Mesenchymal stem cell (in vitro differentiated cells and primary cell): Measurements from ENCODE around the gene STAMBP.
A peak's percentile ranks its signal among the peaks of the same experiment; 100 is the strongest.
"Not testable (repeated sequence)": the region's sequence is repeated elsewhere in the genome, so short reads cannot be mapped to it uniquely, and the experiment has no call there.

Source experiments
- DNase-seq: peaks from one replicate; pipeline ENCODE4 v3.0.0-alpha.2; 2013
- H2AFZ ChIP-seq: one replicate; pipeline ENCODE4 v1.6.1; 2013; ENCODE audit warnings: low read depth, mild to moderate bottlenecking, control low read depth, inconsistent platforms, low read length, moderate library complexity
- H2AK5ac ChIP-seq: 2 replicates; pipeline ENCODE4 v1.6.1; 2013; ENCODE audit warnings: low read length, moderate library complexity, mild to moderate bottlenecking, inconsistent platforms; ENCODE audit not compliant: severe bottlenecking
- H2BK120ac ChIP-seq: one replicate; pipeline ENCODE4 v1.6.1; 2013; ENCODE audit warnings: low read depth, mild to moderate bottlenecking, inconsistent platforms, low read length, moderate library complexity
- H2BK12ac ChIP-seq, 2 experiments: one replicate each; pipeline ENCODE4 v1.6.1; 2013; ENCODE audit warnings: inconsistent platforms in 2 of 2, low read length in 2 of 2, mild to moderate bottlenecking in 2 of 2, moderate library complexity in 2 of 2, control low read depth in 1 of 2
- H2BK15ac ChIP-seq: one replicate; pipeline ENCODE4 v1.6.1; 2013; ENCODE audit warnings: mild to moderate bottlenecking, low read depth, inconsistent platforms; ENCODE audit not compliant: poor library complexity, severe bottlenecking
- H2BK5ac ChIP-seq: 2 replicates; pipeline ENCODE4 v1.6.1; 2013; ENCODE audit warnings: low read depth, mild to moderate bottlenecking, low read length, control low read depth, inconsistent platforms; ENCODE audit not compliant: poor library complexity, severe bottlenecking
- H3K14ac ChIP-seq, 2 experiments: one replicate each; pipeline ENCODE4 v1.6.1; 2013; ENCODE audit warnings: inconsistent platforms in 2 of 2, low read length in 2 of 2, control low read depth in 1 of 2, mild to moderate bottlenecking in 1 of 2, moderate library complexity in 1 of 2
- H3K18ac ChIP-seq, 2 experiments: one replicate each; pipeline ENCODE4 v1.6.1; 2013; ENCODE audit warnings: inconsistent platforms in 2 of 2, low read length in 2 of 2, control low read depth in 1 of 2, low read depth in 1 of 2, mild to moderate bottlenecking in 1 of 2
- H3K23ac ChIP-seq, 2 experiments: one replicate each; pipeline ENCODE4 v1.6.1; 2013; ENCODE audit warnings: inconsistent platforms in 2 of 2, low read length in 2 of 2, mild to moderate bottlenecking in 2 of 2, moderate library complexity in 2 of 2, control low read depth in 1 of 2
- H3K27ac ChIP-seq: 2 replicates; pipeline ENCODE4 v1.5.1; 2013; ENCODE audit warnings: mild to moderate bottlenecking, moderate library complexity, low read length, control low read depth, inconsistent platforms; ENCODE audit not compliant: poor library complexity, severe bottlenecking
- H3K27me3 ChIP-seq, 2 experiments: 2 replicates each; pipeline versions ENCODE4 v1.6.1 to v1.7.0; 2013; ENCODE audit warnings: low read length in 2 of 2, mild to moderate bottlenecking in 2 of 2, moderate library complexity in 2 of 2, control low read depth in 1 of 2, inconsistent platforms in 1 of 2; ENCODE audit not compliant: control insufficient read depth in 1 of 2, insufficient read depth in 1 of 2
- H3K36me3 ChIP-seq, 2 experiments: 2 replicates each; pipeline versions ENCODE4 v1.6.1 to v1.7.0; 2013; ENCODE audit warnings: low read length in 2 of 2, control low read depth in 1 of 2, inconsistent platforms in 1 of 2, low read depth in 1 of 2, mild to moderate bottlenecking in 1 of 2; ENCODE audit not compliant: insufficient read depth in 2 of 2, control insufficient read depth in 1 of 2
- H3K4ac ChIP-seq, 2 experiments: one replicate each; pipeline ENCODE4 v1.6.1; 2013; ENCODE audit warnings: inconsistent platforms in 2 of 2, low read length in 2 of 2, mild to moderate bottlenecking in 2 of 2, moderate library complexity in 2 of 2, control low read depth in 1 of 2, low read depth in 1 of 2
- H3K4me1 ChIP-seq: 2 replicates; pipeline ENCODE4 v1.6.1; 2013; ENCODE audit warnings: low read depth, low read length, control low read depth; ENCODE audit not compliant: control insufficient read depth, insufficient read depth
- H3K4me2 ChIP-seq: 2 replicates; pipeline ENCODE4 v1.6.1; 2013; ENCODE audit warnings: low read length, mild to moderate bottlenecking, inconsistent platforms; ENCODE audit not compliant: poor library complexity, severe bottlenecking
- H3K4me3 ChIP-seq, 2 experiments: 2 replicates each; pipeline versions ENCODE4 v1.5.1 to v1.7.0; 2013; ENCODE audit warnings: low read length in 2 of 2, mild to moderate bottlenecking in 2 of 2, control low read depth in 1 of 2, low read depth in 1 of 2; ENCODE audit not compliant: insufficient read depth in 1 of 2
- H3K79me1 ChIP-seq: replicated peaks from 2 replicates; pipeline ENCODE4 v1.6.1; 2013; ENCODE audit warnings: mild to moderate bottlenecking, control low read depth, low read length, inconsistent platforms; ENCODE audit not compliant: poor library complexity, severe bottlenecking
- H3K9ac ChIP-seq: 2 replicates; pipeline ENCODE4 v1.7.0; 2013; ENCODE audit warnings: mild to moderate bottlenecking, low read length, moderate library complexity
- H3K9me3 ChIP-seq: 2 replicates; pipeline ENCODE4 v1.7.0; 2013; ENCODE audit warnings: mild to moderate bottlenecking, low read length; ENCODE audit not compliant: control insufficient read depth
- H4K8ac ChIP-seq: one replicate; pipeline ENCODE4 v1.6.1; 2013; ENCODE audit warnings: inconsistent platforms, mild to moderate bottlenecking, low read length, moderate library complexity
- H4K91ac ChIP-seq: one replicate; pipeline ENCODE4 v1.6.1; 2013; ENCODE audit warnings: mild to moderate bottlenecking, low read length, inconsistent platforms
- WGBS: methylation state at CpG from one replicate; pipeline ENCODE4 v1.1.7; 2013; ENCODE audit warnings: mixed read lengths; 5-methylcytosine and 5-hydroxymethylcytosine counted together

STAMBP gene

GRCh38 chr2:73870084-73870483 is 41.3 kb downstream of the STAMBP start:
- no peak overlapping the region for H3K4ac ChIP-seq

GRCh38 chr2:73877071-73877802 is 48.5 kb downstream of the STAMBP start:
- no peak for DNase-seq
- H3K4me1 ChIP-seq: no peaks in the 10 kb centered on the region
- H3K4me2 ChIP-seq: no peak overlapping the region
- 90% methylated on average over 8 of the region's 9 CpGs for WGBS
- H4K91ac ChIP-seq: no peak overlapping the region
- H2AK5ac ChIP-seq: no peak overlapping the region
- H3K36me3 ChIP-seq: peaks cover 0 to 8% of the 10 kb centered on the region in 2 experiments
- no peak overlapping the region for H3K9ac ChIP-seq
- H2BK120ac ChIP-seq: no peak overlapping the region
- H2BK15ac ChIP-seq: no peak overlapping the region
- H3K14ac ChIP-seq: no peak overlapping the region
- H3K4ac ChIP-seq: no peak overlapping the region
- no peak overlapping the region for H2AFZ ChIP-seq
- H3K9me3 ChIP-seq: no peaks in the 10 kb centered on the region
- H4K8ac ChIP-seq: no peak overlapping the region
- no peak overlapping the region for H3K27ac ChIP-seq
- no peak overlapping the region for H3K4me3 ChIP-seq
- H3K79me1 ChIP-seq: no peaks in the 10 kb centered on the region
- H2BK12ac ChIP-seq: no peak overlapping the region
- H3K18ac ChIP-seq: no peak overlapping the region
- H3K27me3 ChIP-seq: peaks cover 0 to 55% of the 10 kb centered on the region in 2 experiments
- H3K23ac ChIP-seq: no peak overlapping the region
- no peak overlapping the region for H2BK5ac ChIP-seq

More at GRCh38 chr2:73870084-73870483, 41.3 kb downstream of the STAMBP start:
- H3K4me2 ChIP-seq: no peak overlapping the region
- no peak overlapping the region for H2BK5ac ChIP-seq
- no peak overlapping the region for H3K23ac ChIP-seq
- H3K4me3 ChIP-seq: no peak overlapping the region
- H3K9me3 ChIP-seq: no peaks in the 10 kb centered on the region
- H3K9ac ChIP-seq: no peak overlapping the region
- peak; percentile 28 for DNase-seq
- peaks cover 7 to 31% of the 10 kb centered on the region in 2 experiments for H3K36me3 ChIP-seq
- WGBS: 88% methylated on average over 4 of the region's 4 CpGs
- no peak overlapping the region for H3K27ac ChIP-seq
- no peak overlapping the region for H2BK12ac ChIP-seq
- H2BK15ac ChIP-seq: no peak overlapping the region
- H3K27me3 ChIP-seq: peaks cover 0 to 6% of the 10 kb centered on the region in 2 experiments
- no peak overlapping the region for H4K8ac ChIP-seq
- H3K4me1 ChIP-seq: no peaks in the 10 kb centered on the region
- no peaks in the 10 kb centered on the region for H3K79me1 ChIP-seq
- no peak overlapping the region for H4K91ac ChIP-seq
- no peak overlapping the region for H2AFZ ChIP-seq
- no peak overlapping the region for H2BK120ac ChIP-seq
- H2AK5ac ChIP-seq: no peak overlapping the region
- no peak overlapping the region for H3K14ac ChIP-seq
- H3K18ac ChIP-seq: no peak overlapping the region

- not testable (repeated sequence) for H3K79me1 ChIP-seq, H3K36me3 ChIP-seq, H3K23ac ChIP-seq, H3K4me3 ChIP-seq, H2BK15ac ChIP-seq, H3K4ac ChIP-seq, H2BK5ac ChIP-seq, H3K27ac ChIP-seq, H2BK120ac ChIP-seq, H3K18ac ChIP-seq, DNase-seq, H3K9ac ChIP-seq, H4K91ac ChIP-seq, H3K14ac ChIP-seq, H2AK5ac ChIP-seq, H3K4me1 ChIP-seq, H3K9me3 ChIP-seq, H4K8ac ChIP-seq, H2AFZ ChIP-seq, H3K4me2 ChIP-seq, H2BK12ac ChIP-seq
- H3K27me3 ChIP-seq: peaks cover 0 to 55% of the 10 kb centered on the region in 2 experiments
- WGBS: 89% methylated on average over 5 of the region's 5 CpGs
Measured at GRCh38 chr2:73877984-73878383, 49.2 kb downstream of the STAMBP start.

GRCh38 chr2:73885406-73885805 is 56.6 kb downstream of the STAMBP start:
- Histone ChIP-seq H3K79me1 (no peaks in the 10 kb centered on the region), H3K4me1 (peaks cover 3% of the 10 kb centered on the region), H3K23ac (no peak overlapping the region), H2AK5ac (no peak overlapping the region), H3K4me3 (no peak overlapping the region), H2BK15ac (no peak overlapping the region), H3K4ac (no peak overlapping the region), H3K27me3 (peaks cover 0 to 70% of the 10 kb centered on the region in 2 experiments), H3K4me2 (no peak overlapping the region), H2BK12ac (no peak overlapping the region), H2AFZ (no peak overlapping the region), H2BK120ac (no peak overlapping the region), H3K27ac (no peak overlapping the region), H4K91ac (no peak overlapping the region), H2BK5ac (no peak overlapping the region), H3K9ac (no peak overlapping the region), H3K14ac (no peak overlapping the region), H3K9me3 (no peaks in the 10 kb centered on the region), H3K18ac (no peak overlapping the region), H3K36me3 (no peaks in the 10 kb centered on the region), H4K8ac (no peak overlapping the region)
- no peak for DNase-seq
- 100% methylated on average over 1 of the region's 2 CpGs for WGBS
